Cardiac fibroblast (primary cell): ENCODE measurements around the gene TCF7.

ENCODE experiments used
- DNase-seq, 2 donors: peaks; one replicate each; pipeline versions ENCODE4 v3.0.0 to v3.0.0-alpha.2; 2010; ENCODE audit warnings: low read depth in 2 of 2
- H3K4me3 ChIP-seq, 2 donors: replicated peaks in 1 of 2; 1 replicate in 1 of 2; 2 replicates in 1 of 2; pipeline ENCODE4 v1.5.1; 2011; ENCODE audit warnings: low read depth in 2 of 2, low read length in 2 of 2, mild to moderate bottlenecking in 2 of 2, moderate library complexity in 1 of 2
- CTCF ChIP-seq: IDR thresholded peaks from one replicate; pipeline ENCODE4 v1.5.1; 2011; ENCODE audit warnings: low read depth, mild to moderate bottlenecking, low read length, inconsistent platforms

The TCF7 gene

DNA sequence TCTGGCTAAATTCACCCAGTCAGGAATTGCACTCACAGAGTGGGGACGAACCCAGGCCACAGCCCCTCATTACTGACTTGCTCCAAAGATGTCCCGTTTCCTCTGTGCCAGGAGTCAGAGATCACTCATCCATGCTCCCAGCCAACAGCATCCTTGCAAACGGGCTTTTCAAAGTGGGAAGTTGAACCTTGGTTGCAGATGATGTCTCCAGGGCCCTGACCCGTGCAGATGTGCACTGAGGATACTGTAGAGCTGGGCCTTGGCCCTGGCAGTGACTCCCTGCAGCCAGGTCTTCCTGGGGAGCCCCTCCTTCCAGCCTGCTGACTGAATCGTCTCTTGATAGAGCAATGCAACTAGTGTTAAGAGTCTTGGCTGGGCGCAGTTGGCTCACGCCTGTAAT, 22.3 kb downstream of the TCF7 start:
- DNase-seq: no peak
- no peak overlapping the region for H3K4me3 ChIP-seq
- TF ChIP-seq CTCF: no peak

DNA sequence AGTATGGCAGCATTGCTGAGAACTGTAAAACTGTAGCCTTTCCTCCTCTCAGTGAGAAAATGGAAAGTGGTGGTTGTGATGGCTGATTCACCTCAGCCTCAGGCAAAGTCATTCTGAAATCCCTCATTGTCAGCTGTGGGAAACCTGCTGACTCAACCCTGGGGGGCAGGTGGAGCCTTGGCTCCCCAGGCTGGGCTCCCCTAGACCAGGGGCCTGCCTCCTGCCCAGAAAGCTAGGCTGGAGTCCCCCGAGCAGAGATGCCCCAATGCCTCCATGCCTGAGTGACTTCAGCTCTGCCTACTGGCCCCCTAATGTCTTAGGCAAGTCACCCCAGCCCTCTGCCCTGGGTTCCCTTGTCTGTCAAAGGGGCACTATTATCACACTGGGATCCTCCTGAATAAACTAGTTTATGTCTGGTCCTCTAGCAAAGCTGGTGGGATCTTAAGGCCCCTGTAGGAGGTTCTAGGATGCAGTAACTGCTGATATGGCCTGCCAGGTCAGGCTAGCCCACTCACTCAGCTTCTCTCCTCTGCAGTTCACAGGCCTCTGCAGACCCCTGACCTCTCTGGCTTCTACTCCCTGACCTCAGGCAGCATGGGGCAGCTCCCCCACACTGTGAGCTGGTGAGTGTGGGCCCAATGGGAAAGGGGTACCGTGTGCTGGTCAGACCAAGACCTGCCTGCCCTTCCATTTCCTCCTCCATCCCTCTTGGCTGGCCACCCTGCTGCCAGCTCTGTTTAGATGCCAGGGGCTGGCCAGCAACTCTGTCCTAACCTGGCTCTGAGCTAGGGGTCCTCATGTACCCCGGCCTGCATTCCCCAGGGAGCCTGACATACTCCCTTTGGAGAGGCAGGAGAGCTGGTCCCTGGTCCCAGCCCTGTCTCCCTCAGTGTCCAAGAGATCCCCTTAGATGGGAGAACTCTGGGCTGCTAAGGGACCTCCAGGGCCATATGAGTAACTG, 24.2 kb downstream of the TCF7 start:
- TF ChIP-seq CTCF: no peak

DNA sequence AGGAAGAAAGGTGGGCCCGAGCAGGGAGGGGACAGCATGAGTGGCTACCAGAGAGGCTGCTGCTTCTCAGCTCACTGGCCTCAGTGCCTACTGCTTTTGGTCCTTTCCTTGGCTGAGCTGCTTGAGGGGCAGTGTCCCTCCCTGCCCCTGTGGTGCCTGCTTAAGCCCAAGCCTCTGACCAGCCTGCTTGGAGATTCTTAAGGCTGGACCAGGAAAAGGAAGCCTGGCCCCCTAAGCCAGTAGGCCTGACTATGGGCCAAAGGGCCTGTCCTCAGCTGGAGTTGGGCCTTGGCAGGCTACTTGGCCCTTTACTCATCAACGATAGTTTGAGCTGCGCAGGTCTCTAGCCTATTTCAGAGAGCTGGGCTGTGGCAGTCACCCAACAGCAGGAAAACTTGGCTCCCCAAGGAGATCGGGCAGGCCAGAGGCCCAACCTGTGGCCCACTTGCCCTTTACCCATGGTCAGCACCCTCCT, 24.9 kb downstream of the TCF7 start:
- H3K4me3 ChIP-seq: no peak overlapping the region
- no peak for DNase-seq
- TF ChIP-seq CTCF: no peak

More for the DNA sequence above, 24.2 kb downstream of the TCF7 start:
- H3K4me3 ChIP-seq: no peak overlapping the region
- peak in 1 of 2 donors; percentile 62 for DNase-seq

DNA sequence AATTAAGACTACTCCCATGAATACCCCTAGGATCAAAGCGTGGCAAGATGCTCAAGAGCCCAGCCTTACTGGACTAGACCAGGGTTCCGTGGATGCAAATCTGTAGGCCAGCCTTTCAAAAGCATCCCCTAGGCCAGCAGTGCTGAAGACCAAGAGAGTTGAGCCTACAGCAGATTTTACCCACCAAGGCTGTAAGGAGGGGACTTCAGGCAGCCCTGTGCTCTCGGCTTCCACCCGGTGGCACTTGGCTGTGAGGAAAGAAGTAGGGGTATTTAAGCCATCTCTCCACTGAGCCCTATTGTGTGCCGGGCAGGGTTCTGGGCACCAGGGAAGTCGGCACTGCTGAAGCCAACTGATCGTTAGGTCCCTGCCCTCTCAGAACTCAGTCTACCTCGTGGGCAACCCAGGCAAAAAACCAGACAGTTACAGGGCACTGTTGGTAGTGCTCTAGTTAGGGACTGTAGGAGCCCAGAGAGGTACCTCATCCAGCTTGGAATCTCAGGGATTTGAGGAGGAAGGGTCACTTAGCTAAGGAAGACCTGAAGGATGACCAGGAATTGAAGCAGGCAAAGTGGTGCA, 25.5 kb downstream of the TCF7 start:
- TF ChIP-seq CTCF: no peak
- DNase-seq: no peak
- H3K4me3 ChIP-seq: no peak overlapping the region

DNA sequence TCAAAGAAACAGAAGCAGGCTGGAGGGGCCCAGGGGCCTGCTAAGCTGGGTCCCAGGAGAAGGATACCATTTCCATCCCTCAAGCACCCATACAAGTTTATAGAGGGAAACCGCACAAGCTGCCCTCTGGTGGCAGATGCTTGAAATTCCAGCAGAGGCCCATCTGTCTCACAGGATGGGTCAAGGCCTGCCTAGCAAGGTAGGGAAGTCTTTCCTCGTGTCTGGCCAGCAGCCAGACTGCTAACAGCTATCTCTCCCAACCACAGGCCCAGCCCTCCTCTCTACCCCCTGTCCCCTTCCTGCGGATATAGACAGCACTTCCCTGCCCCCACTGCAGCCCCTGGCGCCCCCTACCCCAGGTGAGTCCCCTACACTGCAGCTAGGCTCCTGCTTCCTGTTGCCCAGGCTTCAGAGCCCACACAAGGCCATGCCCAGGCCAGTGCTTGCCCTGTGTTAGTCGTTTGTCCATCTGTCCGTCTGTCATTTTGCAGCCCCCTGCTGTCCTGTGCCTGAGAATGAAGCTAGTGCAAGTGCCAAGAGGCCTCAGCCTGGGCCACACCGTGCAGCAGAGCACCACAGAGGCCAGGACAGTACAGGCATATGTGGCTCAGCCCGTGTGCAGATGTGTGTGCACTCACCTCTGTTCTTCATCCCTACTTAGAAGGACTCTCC, 26.2 kb downstream of the TCF7 start:
- peak; percentile 79 for TF ChIP-seq CTCF
- H3K4me3 ChIP-seq: no peak overlapping the region

GRCh38 chr5:134141331-134142050, 27.0 kb downstream of the TCF7 start:
- no peak overlapping the region for H3K4me3 ChIP-seq
- TF ChIP-seq CTCF: no peak
- no peak for DNase-seq

More for the DNA sequence above, 26.2 kb downstream of the TCF7 start:
- DNase-seq: peak; percentile 78 to 82
